ENCODE results near the gene SRRM4.

Gene SRRM4

DNA sequence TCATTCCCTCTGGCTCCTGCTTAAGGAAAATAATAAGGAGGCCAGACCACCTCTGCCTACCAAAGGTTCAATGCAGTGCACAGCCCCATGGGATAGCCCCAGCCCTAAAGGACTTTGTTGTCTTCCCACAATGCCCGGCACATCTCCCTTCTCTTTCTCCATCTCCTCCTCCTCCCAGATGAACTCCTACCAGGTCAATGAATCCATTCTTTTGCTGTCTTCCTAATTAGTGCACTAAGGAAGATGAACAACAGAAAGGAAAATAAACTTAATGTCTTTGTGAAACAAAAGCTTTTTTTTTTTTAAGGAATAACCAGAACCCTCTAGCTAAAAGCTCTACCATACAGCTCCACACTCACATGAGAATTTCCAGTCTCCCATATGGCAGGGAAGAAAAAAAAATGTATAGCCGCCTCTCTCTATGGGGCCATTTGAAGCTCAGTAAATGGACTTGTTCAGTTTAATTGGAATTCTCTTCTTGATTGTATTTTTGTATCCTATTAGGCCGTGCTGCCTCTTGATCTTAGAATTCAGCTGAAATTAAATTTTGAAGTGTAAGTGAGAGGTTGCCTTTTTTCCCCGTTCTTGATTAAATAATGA, 155.6 kb downstream of the SRRM4 start:
- TF ChIP-seq, protein P1, sequence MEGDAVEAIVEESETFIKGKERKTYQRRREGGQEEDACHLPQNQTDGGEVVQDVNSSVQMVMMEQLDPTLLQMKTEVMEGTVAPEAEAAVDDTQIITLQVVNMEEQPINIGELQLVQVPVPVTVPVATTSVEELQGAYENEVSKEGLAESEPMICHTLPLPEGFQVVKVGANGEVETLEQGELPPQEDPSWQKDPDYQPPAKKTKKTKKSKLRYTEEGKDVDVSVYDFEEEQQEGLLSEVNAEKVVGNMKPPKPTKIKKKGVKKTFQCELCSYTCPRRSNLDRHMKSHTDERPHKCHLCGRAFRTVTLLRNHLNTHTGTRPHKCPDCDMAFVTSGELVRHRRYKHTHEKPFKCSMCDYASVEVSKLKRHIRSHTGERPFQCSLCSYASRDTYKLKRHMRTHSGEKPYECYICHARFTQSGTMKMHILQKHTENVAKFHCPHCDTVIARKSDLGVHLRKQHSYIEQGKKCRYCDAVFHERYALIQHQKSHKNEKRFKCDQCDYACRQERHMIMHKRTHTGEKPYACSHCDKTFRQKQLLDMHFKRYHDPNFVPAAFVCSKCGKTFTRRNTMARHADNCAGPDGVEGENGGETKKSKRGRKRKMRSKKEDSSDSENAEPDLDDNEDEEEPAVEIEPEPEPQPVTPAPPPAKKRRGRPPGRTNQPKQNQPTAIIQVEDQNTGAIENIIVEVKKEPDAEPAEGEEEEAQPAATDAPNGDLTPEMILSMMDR (IDR thresholded peaks at IDR 0.05; ENCODE audit: poor library complexity, severe bottlenecking): no peak
- no peak for DNase-seq (ENCODE audit: low spot score)
- Histone ChIP-seq H3K4me1 (ENCODE audit: insufficient read depth, poor library complexity, severe bottlenecking) (no peaks in the 10 kb centered on the region), H3K4me3 (ENCODE audit: severe bottlenecking) (no peak overlapping the region), H3K36me3 (ENCODE audit: low read depth) (no peaks in the 10 kb centered on the region), H3K9me3 (ENCODE audit: severe bottlenecking) (no peaks in the 10 kb centered on the region), H3K27me3 (ENCODE audit: insufficient read depth, poor library complexity, severe bottlenecking) (no peaks in the 10 kb centered on the region), H3K27ac (ENCODE audit: poor library complexity, severe bottlenecking) (no peak overlapping the region)
- no peak for ATAC-seq (ENCODE audit: low read depth)

DNA sequence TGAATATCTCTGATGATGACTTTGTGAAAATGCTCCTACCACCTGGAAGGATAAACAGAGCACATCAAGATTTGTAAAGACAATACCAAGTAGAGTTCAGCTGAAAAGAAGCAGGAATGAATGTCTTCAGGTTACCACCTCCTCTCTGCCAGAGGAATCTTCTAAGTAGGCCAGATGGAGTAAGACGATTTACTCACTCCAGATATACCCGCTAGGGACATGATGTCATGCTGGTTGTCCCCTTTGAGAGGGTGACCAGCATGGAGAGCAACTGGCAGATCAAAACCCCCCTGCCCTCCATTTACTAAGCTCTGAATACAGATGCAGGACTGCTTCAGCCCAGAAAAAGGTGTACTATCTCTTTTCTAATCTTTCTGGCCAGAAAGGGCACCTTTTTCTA, 158.1 kb downstream of the SRRM4 start:
- ATAC-seq (ENCODE audit: low read depth) (no peak), DNase-seq (ENCODE audit: low spot score) (no peak)
- no peaks in the 10 kb centered on the region for H3K9me3 ChIP-seq (ENCODE audit: severe bottlenecking)
- H3K36me3 ChIP-seq (ENCODE audit: low read depth): no peaks in the 10 kb centered on the region
- H3K27me3 ChIP-seq (ENCODE audit: insufficient read depth, poor library complexity, severe bottlenecking): no peaks in the 10 kb centered on the region
- no peaks in the 10 kb centered on the region for H3K4me1 ChIP-seq (ENCODE audit: insufficient read depth, poor library complexity, severe bottlenecking)
- H3K4me3 ChIP-seq (ENCODE audit: severe bottlenecking): no peak overlapping the region
- TF ChIP-seq, protein P1 (IDR thresholded peaks at IDR 0.05; ENCODE audit: poor library complexity, severe bottlenecking): no peak
- H3K27ac ChIP-seq (ENCODE audit: poor library complexity, severe bottlenecking): no peak overlapping the region

DNA sequence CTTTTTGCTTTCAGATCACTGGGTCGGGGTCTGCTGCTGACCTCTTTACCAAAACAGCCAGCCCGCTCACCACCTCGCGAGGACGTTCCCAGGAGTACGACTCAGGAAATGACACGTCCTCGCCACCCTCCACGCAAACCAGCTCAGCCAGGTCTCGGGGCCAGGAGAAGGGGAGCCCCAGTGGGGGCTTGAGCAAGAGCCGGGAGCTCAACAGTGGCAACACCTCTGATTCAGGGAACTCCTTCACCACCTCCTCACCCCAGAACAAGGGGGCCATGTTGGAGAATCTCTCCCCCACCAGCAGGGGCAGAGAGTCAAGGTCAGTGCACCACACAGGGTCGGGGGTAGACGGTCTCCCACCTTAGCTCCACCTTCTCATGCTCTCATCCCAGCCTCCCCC, 164.0 kb downstream of the SRRM4 start:
- no peaks in the 10 kb centered on the region for H3K4me1 ChIP-seq (ENCODE audit: insufficient read depth, poor library complexity, severe bottlenecking)
- no peak for ATAC-seq (ENCODE audit: low read depth)
- no peaks in the 10 kb centered on the region for H3K36me3 ChIP-seq (ENCODE audit: low read depth)
- no peaks in the 10 kb centered on the region for H3K9me3 ChIP-seq (ENCODE audit: severe bottlenecking)
- no peak overlapping the region for H3K27ac ChIP-seq (ENCODE audit: poor library complexity, severe bottlenecking)
- no peak for DNase-seq (ENCODE audit: low spot score)
- H3K4me3 ChIP-seq (ENCODE audit: severe bottlenecking): no peak overlapping the region
- TF ChIP-seq, protein P1 (IDR thresholded peaks at IDR 0.05; ENCODE audit: poor library complexity, severe bottlenecking): no peak
- H3K27me3 ChIP-seq (ENCODE audit: insufficient read depth, poor library complexity, severe bottlenecking): no peaks in the 10 kb centered on the region

DNA sequence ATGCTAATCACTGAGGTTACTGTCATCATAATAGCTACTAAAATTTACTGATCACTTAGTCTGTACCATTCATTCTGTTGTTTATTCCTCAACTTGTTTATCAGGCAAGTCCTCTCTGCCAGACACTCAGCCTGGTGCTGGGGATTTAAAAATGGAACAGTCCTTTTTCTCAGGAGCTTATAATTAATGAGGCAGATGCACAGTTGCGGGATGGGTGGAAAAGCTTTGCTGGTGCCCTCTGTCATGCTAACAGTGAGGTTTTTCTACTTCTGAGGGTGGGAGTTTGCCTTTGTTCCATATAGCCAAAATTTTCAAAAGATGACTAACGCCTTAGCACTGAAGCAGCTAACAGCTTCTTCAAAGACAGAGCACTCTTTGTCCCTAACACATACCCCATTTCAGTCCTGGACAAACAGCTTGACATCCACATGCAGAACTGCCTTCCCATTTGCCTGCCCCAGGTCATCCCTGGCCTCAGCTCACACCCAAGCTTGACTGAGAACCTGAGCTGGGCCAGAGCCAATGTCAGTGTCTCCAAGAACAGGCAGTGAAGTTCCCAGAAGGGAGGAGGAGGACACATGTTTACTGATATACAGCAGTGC, 166.6 kb downstream of the SRRM4 start:
- Histone ChIP-seq H3K4me3 (ENCODE audit: severe bottlenecking) (no peak overlapping the region), H3K27me3 (ENCODE audit: insufficient read depth, poor library complexity, severe bottlenecking) (no peaks in the 10 kb centered on the region), H3K9me3 (ENCODE audit: severe bottlenecking) (no peaks in the 10 kb centered on the region), H3K4me1 (ENCODE audit: insufficient read depth, poor library complexity, severe bottlenecking) (no peaks in the 10 kb centered on the region), H3K27ac (ENCODE audit: poor library complexity, severe bottlenecking) (no peak overlapping the region), H3K36me3 (ENCODE audit: low read depth) (no peaks in the 10 kb centered on the region)
- no peak for ATAC-seq (ENCODE audit: low read depth)
- DNase-seq (ENCODE audit: low spot score): no peak
- TF ChIP-seq, protein P1 (IDR thresholded peaks at IDR 0.05; ENCODE audit: poor library complexity, severe bottlenecking): no peak

DNA sequence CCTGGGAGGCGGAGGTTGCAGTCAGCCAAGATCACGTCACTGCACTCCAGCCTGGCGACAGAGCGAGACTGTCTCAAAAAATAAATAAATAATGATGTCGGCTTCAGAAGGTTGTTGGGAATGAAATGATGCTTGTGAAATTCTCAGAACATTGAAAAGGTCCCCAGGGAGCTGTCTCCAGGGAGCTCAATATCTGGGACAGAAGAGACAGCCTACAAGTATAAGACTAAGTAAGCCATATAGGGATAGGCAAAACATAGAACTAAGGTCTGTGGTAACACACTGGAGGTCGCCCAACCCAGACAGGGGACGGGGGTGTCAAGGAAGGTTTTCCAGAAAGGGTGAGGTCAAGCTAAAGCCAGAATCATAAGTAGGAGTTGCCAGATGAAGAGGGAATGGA, 167.9 kb downstream of the SRRM4 start:
- TF ChIP-seq, protein P1 (IDR thresholded peaks at IDR 0.05; ENCODE audit: poor library complexity, severe bottlenecking): no peak
- DNase-seq (ENCODE audit: low spot score): no peak
- H3K9me3 ChIP-seq (ENCODE audit: severe bottlenecking): no peaks in the 10 kb centered on the region
- H3K4me3 ChIP-seq (ENCODE audit: severe bottlenecking): no peak overlapping the region
- no peaks in the 10 kb centered on the region for H3K27me3 ChIP-seq (ENCODE audit: insufficient read depth, poor library complexity, severe bottlenecking)
- no peaks in the 10 kb centered on the region for H3K36me3 ChIP-seq (ENCODE audit: low read depth)
- no peaks in the 10 kb centered on the region for H3K4me1 ChIP-seq (ENCODE audit: insufficient read depth, poor library complexity, severe bottlenecking)
- ATAC-seq (ENCODE audit: low read depth): no peak
- H3K27ac ChIP-seq (ENCODE audit: poor library complexity, severe bottlenecking): no peak overlapping the region
